Pancreas (tissue), 10 donors: ENCODE data around the gene NPAS2. TPM values are rescaled to one million over a fixed set of nuclear protein-coding genes. Genes with fewer than 3 reads are reported as not detected.
A peak's percentile ranks its signal among the peaks of the same experiment; 100 is the strongest.

Experiments
- ATAC-seq, 4 donors: fragments of 200-7000 bp; cut with Tn5 transposase; one replicate each; pipeline versions ENCODE4 v1.8.0 to v1.9.1; 2020; ENCODE audit warnings: mild to moderate bottlenecking in 4 of 4, moderate library complexity in 4 of 4
- DNase-seq, 6 donors: peaks; one replicate each; pipeline ENCODE4 v3.0.0-alpha.2; 2020
- FAIRE-seq: peaks from 2 replicates; lab custom pipeline; 2012; peaks lifted over from hg19 to GRCh38; lab: Jason Lieb, UNC
- H3K27ac ChIP-seq, 4 donors: fragments of 200-600 bp; sonication (generic); 1 replicate in 3 of 4; 2 replicates in 1 of 4; pipeline versions ENCODE4 v1.5.0 to v1.8.0; 2020
- H3K27me3 ChIP-seq, 4 donors: fragments of 200-600 bp; one replicate each; pipeline ENCODE4 v1.8.0; 2021
- H3K36me3 ChIP-seq, 3 donors: fragments of 200-600 bp; sonication (generic) in 1 of 3; one replicate each; pipeline versions ENCODE4 v1.5.0 to v1.8.0; 2020 to 2021
- H3K4me1 ChIP-seq, 3 donors: fragments of 200-600 bp; one replicate each; pipeline ENCODE4 v1.8.0; 2021
- H3K4me3 ChIP-seq, 4 donors: fragments of 200-600 bp; sonication (generic) in 2 of 4; one replicate each; pipeline versions ENCODE4 v1.5.0 to v1.8.0; 2020 to 2021
- H3K9me3 ChIP-seq, 4 donors: fragments of 200-600 bp; one replicate each; pipeline ENCODE4 v1.8.0; 2021
- WGBS, 2 donors: extraction: QIAGEN DNeasy Blood & Tissue Kit; methylation state at CpG; one replicate each; pipeline ENCODE4 v1.1.7; 2013; 5-methylcytosine and 5-hydroxymethylcytosine counted together
- intact Hi-C, 3 donors: fragments of 100-400 bp; cut with DNase I; formaldehyde crosslinking; loops; one replicate each; pipeline versions ENCODE4 v1.11.1 to v1.14.2; 2022
- polyA plus RNA-seq, 2 donors: library from polyadenylated mRNA; stranded (reverse); fragments of 200-250 nt; gene quantifications; one replicate each; pipeline ENCODE4 v1.2.3, GENCODE V29; 2013
- total RNA-seq, 6 donors: library from RNA; stranded (reverse); fragmentation: NEBNext Ultra II Directional in 4 of 6; extraction: Animal tissue kit (Norgen Biotek cat#: 25700) in 4 of 6; gene quantifications; one replicate each; pipeline versions ENCODE4 v1.2.1 to v1.2.4, GENCODE V29; 2021 to 2023
- TF ChIP-seq, protein P1 (sequence below), 4 donors: fragments of 200-600 bp; sonication (generic) in 3 of 4; IDR thresholded peaks; one replicate each; pipeline versions ENCODE4 v1.5.0 to v1.8.0; 2021; ENCODE audit warnings: antibody characterized with exemption in 4 of 4
- donor health status: healthy with polysubstance abuse.
- donor health status: DM: no; HTN: no; CAD: no; lungs with moderate emphysema.
- donor health status: DM: no; HTN: no; CAD: no.
- donor health status: control.
- donor health status: control.
- donor health status: Bipolar disorder and iron deficiency.
- donor health status: DM: yes; HTN: yes; CAD: no.
- donor health status: DM: no; HTN: no; CAD: no.
- donor health status: DM: no; HTN: no; CAD: no.
- donor health status: DM: yes; HTN: yes; CAD: no.

NPAS2 gene
- total and polyA plus RNA-seq, 8 donors: 20.6 to 46.3 (median 32.7) TPM

DNA sequence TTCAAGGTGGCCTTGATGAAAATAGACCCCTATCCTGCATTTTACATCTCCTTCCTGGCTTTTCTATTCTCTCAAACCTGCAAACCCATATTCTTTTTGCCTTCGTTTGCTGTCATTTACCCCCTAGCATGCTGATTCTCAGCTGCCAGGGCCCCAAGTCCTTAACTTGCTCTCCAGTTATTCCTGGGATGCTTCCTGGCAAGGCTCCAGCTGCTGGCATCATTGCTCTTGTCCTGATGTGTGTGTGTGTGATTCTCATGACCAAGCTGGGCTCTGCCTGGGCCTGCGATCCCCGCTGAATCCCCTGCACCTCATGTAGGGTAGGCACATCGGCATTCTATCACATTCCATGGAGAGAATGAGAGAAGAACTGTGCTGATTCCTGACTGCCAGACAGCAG lies 11.9 kb downstream of the NPAS2 start:
- Histone ChIP-seq H3K27me3 (no peaks in the 10 kb centered on the region), H3K4me3 (no peak overlapping the region), H3K9me3 (no peaks in the 10 kb centered on the region), H3K4me1 (peaks cover 20 to 41% (median 39%) of the 10 kb centered on the region in 3 donors), H3K27ac (no peak overlapping the region), H3K36me3 (no peaks in the 10 kb centered on the region)
- FAIRE-seq (no peak), ATAC-seq (no peak), DNase-seq (peak in 1 of 6 donors; percentile 46)
- intact Hi-C loops: no loop called here
- TF ChIP-seq, protein P1, sequence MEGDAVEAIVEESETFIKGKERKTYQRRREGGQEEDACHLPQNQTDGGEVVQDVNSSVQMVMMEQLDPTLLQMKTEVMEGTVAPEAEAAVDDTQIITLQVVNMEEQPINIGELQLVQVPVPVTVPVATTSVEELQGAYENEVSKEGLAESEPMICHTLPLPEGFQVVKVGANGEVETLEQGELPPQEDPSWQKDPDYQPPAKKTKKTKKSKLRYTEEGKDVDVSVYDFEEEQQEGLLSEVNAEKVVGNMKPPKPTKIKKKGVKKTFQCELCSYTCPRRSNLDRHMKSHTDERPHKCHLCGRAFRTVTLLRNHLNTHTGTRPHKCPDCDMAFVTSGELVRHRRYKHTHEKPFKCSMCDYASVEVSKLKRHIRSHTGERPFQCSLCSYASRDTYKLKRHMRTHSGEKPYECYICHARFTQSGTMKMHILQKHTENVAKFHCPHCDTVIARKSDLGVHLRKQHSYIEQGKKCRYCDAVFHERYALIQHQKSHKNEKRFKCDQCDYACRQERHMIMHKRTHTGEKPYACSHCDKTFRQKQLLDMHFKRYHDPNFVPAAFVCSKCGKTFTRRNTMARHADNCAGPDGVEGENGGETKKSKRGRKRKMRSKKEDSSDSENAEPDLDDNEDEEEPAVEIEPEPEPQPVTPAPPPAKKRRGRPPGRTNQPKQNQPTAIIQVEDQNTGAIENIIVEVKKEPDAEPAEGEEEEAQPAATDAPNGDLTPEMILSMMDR (IDR thresholded peaks at IDR 0.05): no peak
- 94 to 95% methylated on average over 4 of the region's 4 CpGs for WGBS, 2 donors

DNA sequence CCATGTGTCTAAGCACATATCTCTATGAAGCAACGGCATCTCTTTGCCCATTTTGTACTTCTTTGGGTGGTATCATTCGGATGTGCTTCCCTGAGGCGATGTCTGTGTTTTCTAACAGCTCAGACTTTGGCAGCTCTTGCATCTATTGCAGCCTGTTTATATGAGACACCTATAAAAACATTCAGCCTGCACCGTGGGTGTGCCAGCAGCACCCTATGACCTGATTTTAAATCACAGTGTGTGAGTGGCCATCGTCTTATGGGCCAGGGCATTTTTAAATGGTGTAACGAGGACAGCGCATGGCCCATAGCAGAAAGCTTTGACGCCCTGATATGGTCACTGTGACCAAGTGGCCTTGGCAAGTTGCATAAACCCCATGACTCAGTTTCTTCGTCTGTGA lies 12.9 kb downstream of the NPAS2 start:
- intact Hi-C loops: no loop called here
- TF ChIP-seq, protein P1 (IDR thresholded peaks at IDR 0.05): no peak
- 40 to 49% methylated on average over 9 of the region's 9 CpGs for WGBS, 2 donors
- Histone ChIP-seq H3K36me3 (no peaks in the 10 kb centered on the region), H3K9me3 (no peaks in the 10 kb centered on the region), H3K4me3 (no peak overlapping the region), H3K27me3 (no peaks in the 10 kb centered on the region), H3K27ac (peak overlapping the region in 2 of 4 donors; percentile 39 to 55), H3K4me1 (peaks cover 20 to 33% (median 30%) of the 10 kb centered on the region in 3 donors)
- DNase-seq: no peak
- FAIRE-seq: no peak
- ATAC-seq: peak; percentile 25 to 42 (median 28)

DNA sequence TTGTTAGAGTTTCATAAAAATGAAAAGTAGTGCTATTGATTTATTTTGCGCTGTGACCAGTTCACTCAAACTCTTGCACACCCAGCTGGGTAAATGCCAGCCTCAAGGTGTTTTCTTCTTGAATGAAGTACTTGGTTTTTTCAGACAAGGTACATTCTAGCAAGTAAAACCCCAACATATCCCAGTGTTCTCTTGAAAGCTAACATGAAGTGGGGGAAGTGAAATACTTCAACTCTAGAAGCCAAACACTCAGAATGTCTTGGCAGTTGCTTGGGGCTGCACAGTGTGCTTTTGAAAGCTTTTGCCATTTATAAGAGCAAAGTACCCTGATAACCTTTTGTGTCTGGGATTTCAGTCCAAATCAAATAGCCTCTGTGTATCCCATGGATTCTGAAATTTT lies 13.4 kb downstream of the NPAS2 start:
- Histone ChIP-seq H3K27ac (peak overlapping the region in 2 of 4 donors; percentile 39 to 55), H3K9me3 (no peaks in the 10 kb centered on the region), H3K4me1 (peaks cover 20 to 33% (median 30%) of the 10 kb centered on the region in 3 donors), H3K27me3 (no peaks in the 10 kb centered on the region), H3K4me3 (no peak overlapping the region), H3K36me3 (no peaks in the 10 kb centered on the region)
- FAIRE-seq: no peak
- intact Hi-C loops: no loop called here
- 22 to 26% methylated on average over 1 of the region's 1 CpG for WGBS, 2 donors
- no peak for DNase-seq
- peak; percentile 41 to 83 (median 62) for ATAC-seq
- TF ChIP-seq, protein P1 (IDR thresholded peaks at IDR 0.05): no peak

DNA sequence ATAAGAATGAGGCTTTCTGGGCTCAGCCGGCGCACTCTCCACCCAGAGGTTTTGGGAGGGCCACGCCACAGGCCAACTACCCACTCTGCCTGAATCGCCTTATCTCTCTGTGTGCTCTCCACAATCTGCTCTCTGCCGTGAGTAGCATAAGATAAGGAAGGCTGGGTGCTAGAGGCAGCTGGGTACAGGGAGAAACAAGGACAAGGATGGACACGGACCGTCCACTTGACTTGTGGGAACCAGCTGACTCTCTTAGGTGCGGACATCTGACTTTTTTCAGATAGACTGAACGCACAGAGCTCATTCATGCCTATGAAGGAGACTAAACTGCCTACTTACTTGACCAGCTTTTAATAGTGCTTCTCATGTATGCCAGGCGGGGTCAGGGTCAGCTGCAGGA lies 14.3 kb downstream of the NPAS2 start:
- Histone ChIP-seq H3K4me1 (peaks cover 20 to 33% (median 30%) of the 10 kb centered on the region in 3 donors), H3K27me3 (no peaks in the 10 kb centered on the region), H3K36me3 (no peaks in the 10 kb centered on the region), H3K27ac (peak overlapping the region in 3 of 4 donors; percentile 29 to 55 (median 39)), H3K9me3 (no peaks in the 10 kb centered on the region), H3K4me3 (no peak overlapping the region)
- ATAC-seq (peak; percentile 20 to 51 (median 40)), FAIRE-seq (no peak), DNase-seq (no peak)
- TF ChIP-seq, protein P1 (IDR thresholded peaks at IDR 0.05): no peak
- intact Hi-C loops: no loop called here
- WGBS, 2 donors: 47 to 48% methylated on average over 10 of the region's 10 CpGs

DNA sequence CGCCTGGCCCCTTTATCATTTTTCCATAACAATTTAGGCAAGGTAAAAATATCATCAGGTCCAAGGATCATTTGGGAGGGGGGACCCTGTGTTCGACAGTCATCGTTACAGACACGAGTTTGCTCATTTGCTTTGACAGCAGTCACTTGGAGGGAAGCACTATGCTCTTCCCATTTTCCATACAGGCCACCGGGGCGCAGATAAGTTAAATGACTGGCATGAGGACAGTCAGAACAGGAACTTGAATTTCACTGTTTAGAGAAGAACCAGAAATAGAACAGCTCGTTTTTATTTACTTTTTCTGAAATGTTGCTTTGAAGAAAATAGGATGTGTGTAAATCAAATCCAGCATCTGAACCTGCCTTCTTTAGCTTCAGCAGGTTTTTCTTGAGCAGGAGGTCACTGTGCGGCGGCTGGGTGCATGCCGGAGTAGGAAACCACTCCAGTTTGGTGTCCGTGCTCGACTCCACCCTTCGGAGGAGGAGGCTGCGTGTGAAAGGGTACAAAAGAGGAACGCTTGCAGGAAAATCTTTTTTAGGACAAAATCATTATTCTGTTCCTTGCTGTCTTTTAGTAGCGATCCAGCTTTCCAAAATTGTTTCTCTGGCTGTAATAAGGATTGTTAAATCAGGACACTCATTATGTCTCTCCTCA lies 15.2 kb downstream of the NPAS2 start:
- H3K27ac ChIP-seq: peak overlapping the region in 1 of 4 donors; percentile 9
- DNase-seq (no peak), ATAC-seq (peak in 2 of 4 donors; percentile 17 to 32), FAIRE-seq (no peak)
- no peaks in the 10 kb centered on the region for H3K9me3 ChIP-seq
- peaks cover 20 to 33% (median 30%) of the 10 kb centered on the region in 3 donors for H3K4me1 ChIP-seq
- intact Hi-C loops: no loop called here
- H3K36me3 ChIP-seq: no peaks in the 10 kb centered on the region
- 53 to 58% methylated on average over 16 of the region's 16 CpGs for WGBS, 2 donors
- TF ChIP-seq, protein P1 (IDR thresholded peaks at IDR 0.05): no peak
- H3K27me3 ChIP-seq: no peaks in the 10 kb centered on the region
- H3K4me3 ChIP-seq: no peak overlapping the region
